Right hindlimb (tissue), 1 donor: ENCODE results near the gene PABPC4L.
"Not testable (repeated sequence)": the region's sequence is repeated elsewhere in the genome, so short reads cannot be mapped to it uniquely, and the experiment has no call there.

Experiments
- DNase-seq: peaks from one replicate; pipeline ENCODE4 v3.0.0-alpha.2; 2018

PABPC4L gene

DNA sequence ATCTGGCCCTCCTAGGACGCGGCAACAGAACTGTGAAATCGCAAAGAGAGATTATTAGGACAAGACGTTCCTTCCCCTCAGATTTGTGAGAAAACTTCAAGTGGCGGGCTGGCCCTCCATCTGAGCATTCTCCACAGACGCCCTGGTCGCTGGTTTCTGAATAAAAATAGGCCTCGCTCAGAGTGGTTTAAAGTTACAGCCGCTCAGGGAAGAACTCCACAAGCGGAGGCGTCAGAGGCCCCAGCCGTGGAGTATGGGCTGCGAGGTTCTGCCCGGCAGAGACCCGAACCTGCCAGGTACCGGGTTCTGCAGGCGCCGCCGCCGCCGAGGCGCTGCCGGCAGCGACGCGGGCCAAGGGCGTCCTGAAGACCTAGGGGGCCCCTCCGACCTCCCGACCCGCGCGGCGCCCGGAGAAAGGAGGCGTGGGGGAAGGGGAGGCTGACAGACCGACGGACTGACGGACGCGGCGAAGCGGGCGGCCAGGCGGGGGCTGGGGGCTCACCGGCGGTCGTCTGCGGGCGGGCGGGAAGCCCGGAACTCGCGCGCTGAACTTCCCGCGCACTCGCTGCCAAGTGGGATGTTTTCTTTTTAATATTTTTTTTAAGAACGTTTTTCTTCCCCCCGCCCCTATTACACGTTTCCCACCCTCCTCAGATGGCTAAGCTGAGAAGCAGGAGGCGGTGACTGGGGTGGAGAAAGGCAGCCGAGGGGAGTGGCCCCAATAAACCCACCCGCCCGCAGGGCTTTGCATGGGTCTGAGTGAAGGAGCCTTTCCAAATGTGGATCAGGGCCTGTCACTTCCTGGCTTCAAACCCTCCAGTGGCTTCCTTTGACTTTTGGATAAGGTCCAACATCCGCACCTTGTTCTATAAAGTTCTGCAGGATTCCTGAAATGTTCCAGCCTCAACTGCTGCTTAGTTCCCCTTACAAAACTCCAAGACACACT is at the start of gene PABPC4L:
PABPC4L (minus strand) TSS at position 574 of the 946 bp plus-strand sequence. CDS start 770 bp downstream, outside the sequence.
- peak; percentile 92 for DNase-seq

DNA sequence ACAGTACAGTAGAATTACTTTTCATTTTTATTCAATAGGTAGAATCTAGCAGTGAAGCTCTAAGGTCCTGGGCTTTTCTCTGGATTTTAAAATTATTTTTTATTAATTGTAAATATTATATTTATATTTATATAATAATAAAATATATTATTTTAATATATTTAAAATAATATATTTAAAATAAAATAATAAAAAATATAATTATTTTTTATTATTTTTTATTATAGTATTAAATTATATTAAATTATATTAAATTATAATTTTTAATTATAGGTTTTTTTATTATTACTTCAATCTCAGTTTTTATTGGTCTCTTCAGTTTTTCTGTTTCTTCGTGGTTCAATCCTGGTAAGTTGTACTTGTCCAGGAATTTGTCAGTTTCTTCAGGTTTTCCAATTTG is 49.7 kb upstream of the PABPC4L start:
- no peak for DNase-seq

DNA sequence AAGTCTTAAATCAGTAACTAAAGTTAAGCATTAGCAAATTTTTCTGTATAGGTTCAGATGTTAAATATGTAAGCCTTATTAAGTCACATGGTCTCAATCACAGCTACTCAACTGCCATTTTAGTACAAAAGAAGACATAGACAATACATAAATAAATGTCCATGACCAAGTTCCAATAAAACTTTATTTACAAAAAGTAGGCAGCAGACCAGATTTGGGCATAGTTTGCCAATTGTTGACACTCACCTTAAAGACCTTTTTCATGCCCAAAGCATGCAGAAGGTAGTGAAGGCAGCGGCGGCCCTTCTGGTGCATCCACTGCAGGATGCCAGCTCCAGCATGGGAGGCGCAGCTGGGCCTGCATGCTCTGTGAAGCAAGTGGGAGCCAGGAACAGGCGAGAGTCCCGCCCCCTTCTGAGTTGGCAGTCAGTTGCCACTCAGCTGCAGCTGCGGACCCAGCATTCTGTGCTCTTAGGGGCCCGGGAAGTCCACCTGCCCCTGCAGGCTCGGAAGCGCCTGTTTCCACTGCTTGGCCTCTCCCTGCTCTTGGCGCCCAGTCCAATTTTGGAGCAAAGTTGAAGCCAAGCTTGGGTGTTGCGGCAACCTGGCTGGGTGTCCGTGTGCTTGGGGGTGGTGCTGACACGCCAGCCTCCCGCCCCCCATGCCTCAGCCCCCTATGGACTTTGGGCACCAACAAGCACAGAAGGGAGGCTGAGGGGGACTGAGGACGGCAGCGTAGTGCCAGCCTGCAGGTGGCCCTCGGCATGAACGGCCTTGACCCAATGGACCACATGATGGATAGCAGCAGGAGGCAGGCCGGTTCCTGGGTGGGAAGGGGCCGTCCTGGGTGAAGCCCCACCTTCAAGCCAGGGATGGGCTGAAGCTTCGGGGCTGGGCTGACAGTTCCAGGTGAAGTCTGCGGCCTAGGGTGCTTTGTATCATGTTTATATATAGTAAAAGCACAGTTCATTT is 42.4 kb upstream of the PABPC4L start:
- no peak for DNase-seq

DNA sequence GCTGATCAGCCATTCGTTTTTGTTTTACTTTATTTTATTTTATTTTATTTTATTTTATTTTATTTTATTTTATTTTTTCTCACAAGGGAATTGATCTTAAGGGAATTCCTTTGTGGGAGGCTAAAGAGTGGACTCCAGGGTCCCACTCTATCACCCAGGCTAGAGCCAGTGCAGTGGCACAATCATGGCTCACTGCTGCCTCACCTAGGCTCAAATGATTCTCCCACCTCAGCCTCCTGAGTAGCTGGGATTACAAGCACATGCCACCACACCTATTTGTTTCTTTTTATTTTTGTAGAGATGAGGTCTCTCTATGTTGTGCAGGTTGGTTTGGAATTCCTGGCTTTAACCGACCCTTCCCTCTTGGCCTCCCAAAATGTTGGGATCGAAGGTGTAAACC is 17.5 kb upstream of the PABPC4L start:
- no peak for DNase-seq

DNA sequence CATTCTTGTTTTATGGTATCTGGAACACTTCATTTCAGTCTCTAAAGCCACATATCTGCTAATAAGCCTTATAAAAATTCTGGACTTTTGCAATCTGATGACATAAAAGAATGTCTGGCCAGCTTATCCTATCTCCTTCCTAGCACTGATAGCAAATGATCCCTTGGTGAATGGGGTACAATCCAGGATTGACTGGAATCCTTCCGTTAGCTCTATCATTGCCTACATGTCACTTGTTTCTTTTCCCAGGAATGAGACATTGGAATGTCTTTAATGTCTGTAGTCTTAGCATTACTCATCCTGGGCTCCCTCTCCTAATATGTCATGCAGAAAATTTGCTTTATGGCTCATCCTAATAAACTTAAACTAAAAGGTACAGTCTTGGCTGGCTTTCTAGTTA is 14.8 kb upstream of the PABPC4L start:
- no peak for DNase-seq

DNA sequence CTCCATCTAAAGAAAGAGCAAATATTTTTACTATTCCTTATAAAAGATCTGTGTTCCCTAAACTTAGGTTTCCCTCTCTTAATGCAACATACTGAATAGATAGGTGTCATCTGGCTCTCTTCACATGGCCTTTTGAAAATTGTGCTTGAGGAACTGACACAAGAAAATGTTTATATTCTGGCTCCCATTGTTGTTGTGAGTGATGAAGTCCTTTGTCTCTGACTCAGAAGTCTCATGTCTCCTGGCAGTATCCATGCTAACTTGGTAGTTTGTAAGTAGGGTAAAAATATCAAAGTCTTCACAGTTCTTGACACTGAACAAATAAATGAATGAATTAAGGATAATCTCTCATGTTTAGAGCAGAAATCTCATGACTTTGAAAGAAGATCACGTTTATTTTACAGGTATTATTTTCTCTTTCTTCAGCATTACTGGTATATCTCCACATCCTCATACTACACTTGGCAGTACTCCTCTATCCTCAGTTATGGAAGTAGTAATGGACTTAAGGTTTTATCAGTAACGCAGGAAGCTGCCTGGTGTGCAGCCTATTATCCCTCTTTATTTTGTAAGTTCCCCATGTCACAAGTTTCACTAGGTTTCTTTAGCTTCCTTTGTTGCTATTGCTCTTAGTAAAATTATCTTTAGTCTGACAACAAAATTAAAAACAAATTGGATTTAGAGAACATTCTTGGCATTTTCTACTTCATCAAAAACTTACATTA is 14.2 kb upstream of the PABPC4L start:
- no peak for DNase-seq

DNA sequence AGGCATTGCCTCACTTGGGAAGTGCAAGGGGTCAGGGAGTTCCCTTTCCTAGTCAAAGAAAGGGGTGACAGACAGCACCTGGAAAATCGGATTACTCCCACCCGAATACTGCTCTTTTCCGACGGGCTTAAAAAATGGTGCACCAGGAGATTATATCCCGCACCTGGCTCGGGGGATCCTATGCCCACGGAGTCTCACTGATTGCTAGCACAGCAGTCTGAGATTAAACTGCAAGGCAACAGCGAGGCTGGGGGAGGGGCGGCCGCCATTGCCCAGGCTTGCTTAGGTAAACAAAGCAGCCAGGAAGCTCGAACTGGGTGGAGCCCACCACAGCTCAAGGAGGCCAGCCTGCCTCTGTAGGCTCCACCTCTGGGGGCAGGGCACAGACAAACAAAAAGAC is 6.4 kb upstream of the PABPC4L start:
- DNase-seq = not testable (repeated sequence)

DNA sequence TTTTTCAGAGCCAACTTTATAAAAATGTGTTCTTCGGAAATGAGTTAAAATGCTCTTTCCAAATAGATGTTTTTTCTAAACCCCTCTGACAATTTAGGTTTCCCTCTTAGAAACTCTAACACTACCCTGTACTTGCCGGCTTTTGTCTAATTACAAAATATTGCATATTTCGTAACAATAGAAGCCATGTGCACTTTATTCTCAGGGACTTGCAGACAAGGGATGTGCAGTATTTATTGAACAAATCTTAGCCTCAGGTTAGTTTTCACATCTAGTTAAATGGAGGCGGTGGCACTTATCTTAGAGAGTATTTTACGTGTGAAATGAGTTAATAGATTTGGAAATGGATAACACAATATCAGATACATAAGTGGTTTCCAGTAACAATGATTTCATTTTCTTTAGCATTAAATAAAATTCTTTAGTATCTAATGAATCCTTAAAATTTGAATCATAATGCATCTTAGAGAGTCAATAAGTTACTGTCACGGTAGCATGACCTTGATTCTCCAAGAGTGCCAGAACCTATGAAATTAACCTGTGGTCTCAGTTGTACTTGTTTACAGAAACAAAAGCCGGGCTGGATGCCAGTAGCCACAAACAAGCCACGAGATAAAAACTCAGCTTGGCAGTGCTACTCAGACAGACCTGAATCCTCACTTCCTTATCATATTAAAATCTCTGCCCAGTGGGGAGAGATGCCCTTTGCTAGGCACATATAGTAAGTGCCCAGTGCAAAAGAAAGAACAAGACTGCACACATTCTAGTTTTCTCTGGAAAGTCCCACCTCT is 772 bp upstream of the PABPC4L start:
- no peak for DNase-seq

DNA sequence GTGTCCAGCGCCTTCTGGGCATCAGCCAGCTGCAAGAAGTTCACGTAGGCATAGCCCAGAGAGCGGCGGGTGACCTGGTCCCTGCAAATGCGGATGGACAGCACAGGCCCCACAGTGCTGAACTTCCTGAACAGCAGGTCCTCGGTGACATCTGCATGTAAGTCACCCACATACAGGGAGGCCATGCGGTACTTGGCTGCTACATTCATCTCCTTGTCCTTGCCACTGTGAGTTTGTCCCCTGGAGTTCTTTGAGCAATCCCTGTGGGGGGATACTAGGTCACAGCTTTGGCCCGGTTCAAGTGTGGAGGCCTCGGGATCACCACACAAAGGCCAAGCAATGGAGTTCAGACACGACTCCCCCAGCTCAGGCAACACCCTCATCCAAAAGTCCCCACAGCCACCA is 776 bp downstream of the PABPC4L start:
- no peak for DNase-seq

DNA sequence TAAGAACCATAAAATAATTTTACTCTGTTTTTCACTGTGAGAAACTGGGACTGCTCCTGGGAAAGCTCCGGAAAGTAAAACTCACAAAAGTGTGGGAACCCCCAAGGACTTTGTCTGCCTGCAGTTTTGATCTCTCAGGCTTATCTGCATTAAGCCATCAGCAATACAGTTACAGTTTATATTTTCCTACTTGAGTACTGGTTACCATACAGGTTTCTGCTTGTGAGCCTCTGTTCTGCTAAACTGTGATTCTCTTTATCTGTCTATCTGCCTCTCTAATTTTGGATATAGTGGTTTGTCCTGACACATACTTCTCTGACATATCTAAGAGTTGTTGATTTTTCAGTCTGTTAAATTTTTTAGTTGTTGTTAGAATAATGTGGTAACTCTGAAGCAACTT is 11.6 kb downstream of the PABPC4L start:
- no peak for DNase-seq

DNA sequence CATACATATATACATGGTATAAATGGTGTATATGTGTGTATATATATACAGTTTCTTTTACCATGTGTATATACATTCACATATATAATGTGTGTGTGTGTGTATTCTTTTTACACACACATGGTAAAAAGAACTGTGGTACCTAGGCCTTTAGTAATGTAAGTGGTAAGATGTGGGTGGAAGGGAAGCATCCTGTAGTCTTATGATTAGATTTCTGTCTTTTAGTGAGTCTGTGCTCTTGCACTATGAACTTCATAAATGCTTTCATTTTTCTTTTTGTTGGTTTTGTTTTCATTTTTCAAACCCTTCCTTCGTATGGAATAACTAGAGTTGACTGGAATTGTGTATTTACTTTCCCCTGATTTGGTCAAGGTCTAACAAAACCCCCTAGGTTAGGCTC is 12.1 kb downstream of the PABPC4L start:
- DNase-seq = no peak

DNA sequence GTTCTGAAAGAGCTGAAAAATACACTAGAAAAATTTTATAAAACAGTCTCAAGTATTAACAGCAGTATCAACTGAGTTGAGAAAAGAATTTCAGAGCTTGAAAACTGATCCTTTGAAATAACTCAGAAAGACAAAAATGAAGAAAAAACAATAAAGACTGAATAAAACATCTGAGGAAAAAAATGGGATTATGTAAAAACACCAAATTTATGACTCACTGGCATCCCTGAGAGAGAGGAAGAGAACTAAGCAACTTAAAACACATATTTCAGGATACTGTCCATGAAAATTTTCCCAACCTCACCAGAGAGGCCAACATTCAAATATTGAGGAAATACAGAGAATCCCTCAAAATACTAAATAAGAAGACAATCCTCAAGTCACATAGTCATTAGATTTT is 22.9 kb downstream of the PABPC4L start:
- DNase-seq = no peak

DNA sequence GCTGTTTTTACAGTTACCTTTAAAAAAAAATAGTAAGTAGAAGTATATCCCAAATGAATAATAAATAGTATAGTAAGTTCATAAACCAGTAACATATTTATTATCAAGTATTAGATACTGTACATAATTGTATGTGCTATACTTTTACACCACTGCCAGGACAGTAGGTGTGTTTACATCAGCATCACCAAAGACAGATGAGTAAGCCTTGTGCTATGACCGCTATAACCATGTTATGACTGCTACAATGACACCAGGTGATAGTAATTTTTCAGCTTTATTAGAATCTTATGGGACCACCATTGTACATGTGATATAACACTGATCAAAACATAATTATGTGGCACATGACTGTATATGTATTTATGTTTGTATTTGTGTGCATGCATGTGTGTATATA is 27.3 kb downstream of the PABPC4L start:
- no peak for DNase-seq

DNA sequence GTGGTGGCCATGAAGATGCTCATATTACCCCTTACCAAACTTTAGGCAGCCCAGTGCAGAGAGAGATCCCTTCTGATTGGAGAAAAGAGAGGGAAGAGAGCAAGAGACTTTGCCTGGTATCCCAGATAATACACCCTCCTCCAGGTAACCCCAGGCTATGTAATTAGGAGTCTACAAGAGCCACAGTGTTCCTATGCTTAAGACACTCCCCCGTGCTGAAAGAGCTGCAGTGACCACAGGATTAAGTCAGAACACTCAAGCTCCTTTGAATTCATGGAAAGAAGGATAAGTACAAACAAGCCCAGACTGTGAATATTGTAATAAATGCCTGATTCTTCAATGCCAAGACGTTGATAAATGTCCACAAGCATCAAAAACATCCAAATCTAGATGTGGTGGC is 41.4 kb downstream of the PABPC4L start:
- no peak for DNase-seq

DNA sequence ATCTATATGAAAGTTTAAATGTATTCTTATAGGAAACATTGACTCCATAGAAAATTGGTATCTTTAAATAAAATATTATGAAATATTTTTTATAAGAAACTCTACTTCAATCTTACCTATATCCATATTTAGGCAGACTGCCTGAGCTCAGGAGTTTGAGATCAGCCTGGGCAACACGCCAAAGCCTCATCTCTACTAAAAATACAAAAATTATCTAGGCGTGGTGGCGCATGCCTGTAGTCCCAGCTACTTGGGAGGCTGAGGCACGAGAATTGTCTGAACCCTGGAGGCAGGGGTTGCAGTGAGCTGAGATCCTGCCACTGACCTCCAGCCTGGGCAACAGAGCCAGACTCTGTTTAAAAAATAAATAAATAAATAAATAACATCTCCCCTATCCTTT is 47.5 kb downstream of the PABPC4L start:
- DNase-seq = no peak

DNA sequence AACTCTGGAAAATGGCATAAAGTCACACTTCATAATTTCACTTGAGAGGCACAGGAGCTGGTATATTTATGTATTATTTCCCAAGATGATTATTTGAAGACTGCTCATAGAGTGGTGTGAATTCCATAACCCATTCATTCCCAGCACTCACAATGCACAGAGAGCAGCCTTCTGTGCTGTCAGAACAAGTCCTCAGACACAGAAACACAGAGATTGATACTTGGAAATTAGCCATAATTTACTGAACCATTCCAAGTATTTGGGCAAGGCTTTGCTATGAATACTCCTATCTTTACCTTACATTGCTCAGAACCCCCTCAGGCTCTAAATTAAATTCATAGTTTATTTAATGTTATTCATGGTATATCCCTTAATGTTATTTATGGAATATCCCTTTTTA is 53.6 kb downstream of the PABPC4L start:
- DNase-seq = no peak
